HepG2 (cell line): Measurements from ENCODE around the gene ARFGAP3. TPM values are rescaled to one million over a fixed set of nuclear protein-coding genes. Genes with fewer than 3 reads are reported as not detected.

Source experiments
- GABPB1 ChIP-seq: IDR thresholded peaks from 2 replicates; pipeline ENCODE4 v1.6.1; 2016; ENCODE audit warnings: mild to moderate bottlenecking, missing genetic modification reagents, moderate library complexity, missing compliant biosample characterization
- GFI1 ChIP-seq: sonication (generic); formaldehyde crosslinking; IDR thresholded peaks from 2 replicates; pipeline ENCODE4 v1.5.0; 2020; ENCODE audit warnings: missing genetic modification reagents, mild to moderate bottlenecking, borderline replicate concordance
- MIXL1 ChIP-seq: IDR thresholded peaks from 2 replicates; pipeline ENCODE4 v1.6.1; 2016
- PHF5A ChIP-seq: IDR thresholded peaks from one replicate; pipeline ENCODE4 v1.6.1; 2018; ENCODE audit warnings: low read depth, missing genetic modification reagents; ENCODE audit not compliant: unreplicated experiment
- SIX1 ChIP-seq: sonication (generic); formaldehyde crosslinking; IDR thresholded peaks from 2 replicates; pipeline ENCODE4 v1.4.0; 2020; ENCODE audit warnings: missing genetic modification reagents, borderline replicate concordance
- SKI ChIP-seq: fragments of 450-650 bp; IDR thresholded peaks from one replicate; pipeline ENCODE4 v1.6.1; 2018; ENCODE audit warnings: mild to moderate bottlenecking; ENCODE audit not compliant: partially characterized antibody
- SMAD1 ChIP-seq: sonication (generic); formaldehyde crosslinking; IDR thresholded peaks from 2 replicates; pipeline ENCODE4 v1.4.0; 2020; ENCODE audit warnings: missing genetic modification reagents, low read depth, mild to moderate bottlenecking, borderline replicate concordance
- SRSF1 ChIP-seq: fragments of 200-400 bp; formaldehyde crosslinking; optimal IDR thresholded peaks from 2 replicates; pipeline ENCODE3; 2017; ENCODE audit warnings: mild to moderate bottlenecking, low read depth, low read length, moderate library complexity
- ZBTB7A ChIP-seq: sonication (generic); formaldehyde crosslinking; IDR thresholded peaks from 2 replicates; pipeline ENCODE4 v1.8.0; 2022; ENCODE audit warnings: mild to moderate bottlenecking, missing genetic modification reagents
- ZFY ChIP-seq: sonication (generic); formaldehyde crosslinking; IDR thresholded peaks from 2 replicates; pipeline ENCODE4 v1.4.0; 2020; ENCODE audit warnings: missing genetic modification reagents
- ZNF180 ChIP-seq: sonication (generic); formaldehyde crosslinking; IDR thresholded peaks from 2 replicates; pipeline ENCODE4 v1.4.0; 2020; ENCODE audit warnings: low read depth, missing genetic modification reagents, borderline replicate concordance
- ZNF367 ChIP-seq: sonication (generic); formaldehyde crosslinking; IDR thresholded peaks from 2 replicates; pipeline ENCODE4 v1.4.0; 2020; ENCODE audit warnings: missing genetic modification reagents, borderline replicate concordance
- ZNF441 ChIP-seq: sonication (generic); formaldehyde crosslinking; IDR thresholded peaks from 2 replicates; pipeline ENCODE4 v1.7.0; 2021; ENCODE audit warnings: missing genetic modification reagents, borderline replicate concordance
- ZNF547 ChIP-seq: sonication (generic); formaldehyde crosslinking; IDR thresholded peaks from 2 replicates; pipeline ENCODE4 v1.5.1; 2020; ENCODE audit warnings: mild to moderate bottlenecking, missing genetic modification reagents
- ZNF549 ChIP-seq: sonication (generic); formaldehyde crosslinking; IDR thresholded peaks from 2 replicates; pipeline ENCODE4 v1.5.0; 2020; ENCODE audit warnings: missing genetic modification reagents
- polyA plus RNA-seq, 8 experiments: library from polyadenylated mRNA; depleted of rRNA in 3 of 8; stranded (reverse) in 7 of 8; unstranded in 1 of 8; fragments of >200 nt; fragmentation: Illumina TruSeq in 4 of 8; extraction: Trizol in 4 of 8; gene quantifications; 2 replicates each; pipeline versions ENCODE4 v1.2.1 to v1.2.3, GENCODE V29; 2011 to 2016; ENCODE audit warnings: low read depth in 4 of 8, missing spikeins in 1 of 8, mixed read lengths in 1 of 8; ENCODE audit not compliant: insufficient read depth in 1 of 8
- total RNA-seq, 5 experiments: library from RNA; depleted of rRNA; stranded (reverse); fragments of >200 nt; fragmentation: Illumina TruSeq; extraction: Trizol; gene quantifications; 2 replicates each; pipeline ENCODE4 v1.2.3, GENCODE V29; 2016; ENCODE audit warnings: low read depth in 1 of 5
- TF ChIP-seq, protein P1 (sequence below): sonication (generic); formaldehyde crosslinking; IDR thresholded peaks from 2 replicates; pipeline ENCODE4 v1.4.0; 2020; ENCODE audit warnings: missing genetic modification reagents, borderline replicate concordance
- TF ChIP-seq, protein P2 (sequence below): sonication (generic); formaldehyde crosslinking; IDR thresholded peaks from 2 replicates; pipeline ENCODE4 v1.8.1; 2023; ENCODE audit warnings: mild to moderate bottlenecking, moderate library complexity, missing genetic modification reagents
- TF ChIP-seq, protein P3 (sequence below): sonication (generic); formaldehyde crosslinking; IDR thresholded peaks from 2 replicates; pipeline ENCODE4 v1.4.0; 2020; ENCODE audit warnings: mild to moderate bottlenecking, missing genetic modification reagents
- TF ChIP-seq, protein P4 (sequence below): sonication (generic); formaldehyde crosslinking; IDR thresholded peaks from 2 replicates; pipeline ENCODE4 v1.9.0; 2022; ENCODE audit warnings: low read depth, missing genetic modification reagents

The ARFGAP3 gene
- total and polyA plus RNA-seq, 2 of the 13 experiments (the other 11 are each of a cell fraction or from before 2014, with no cell fraction given) = 41.7 to 61.6 TPM

DNA sequence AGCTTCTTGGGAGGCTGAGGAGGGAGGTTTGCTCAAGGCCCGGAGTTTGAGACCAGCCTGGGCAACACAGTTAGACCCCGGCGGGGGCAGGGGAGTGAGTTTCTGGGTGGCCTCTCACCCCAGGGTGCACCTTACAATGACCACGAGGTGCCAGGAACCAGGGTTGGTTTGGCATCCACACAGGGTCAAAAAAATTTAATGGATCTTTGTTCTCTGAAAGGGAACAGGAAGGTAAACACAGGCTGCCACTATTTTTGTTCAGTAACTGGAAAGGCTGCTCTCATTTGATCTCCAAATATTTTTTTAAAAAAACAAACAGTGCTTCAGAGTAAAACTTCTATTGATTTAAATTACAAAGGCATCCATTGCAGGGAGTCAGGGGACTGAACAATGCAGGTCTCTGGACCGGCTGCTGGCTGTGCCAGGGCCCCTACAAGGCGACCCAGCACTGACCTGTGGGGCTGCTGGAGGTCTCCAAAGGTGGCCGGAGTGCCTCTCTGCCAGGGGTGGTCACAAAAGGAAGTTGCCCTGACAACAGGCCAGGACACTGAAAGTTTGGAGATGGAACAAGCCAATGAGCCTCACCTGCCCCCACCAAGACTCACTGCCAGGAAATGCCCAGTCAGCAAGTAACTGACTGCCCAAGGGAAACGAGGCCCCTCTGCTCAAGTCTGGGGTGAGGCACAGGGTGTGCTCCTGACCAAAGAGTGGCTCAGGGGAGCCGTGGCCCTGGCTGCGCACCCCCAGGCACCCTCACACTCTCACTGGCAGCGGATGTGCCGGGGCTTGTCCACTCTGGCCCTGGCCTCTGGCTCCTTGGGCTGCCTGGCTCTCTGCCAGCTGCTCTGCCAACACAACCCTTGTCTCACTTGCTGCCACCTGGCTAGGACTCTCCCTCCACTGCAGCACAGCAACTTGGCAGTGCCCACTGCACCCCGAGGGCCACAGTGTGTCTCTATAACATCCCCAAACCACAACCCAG, 51.8 kb downstream of the ARFGAP3 start (continued):
- TF ChIP-seq PHF5A (CRISPR knock-in tag) (peak; percentile 43), ZBTB7A (CRISPR knock-in tag) (no peak), ZNF367 (CRISPR knock-in tag) (no peak), SMAD1 (CRISPR knock-in tag) (no peak), GABPB1 (0 out of 2 replicates have a peak, but pooled peaks have one; percentile 38), ZNF547 (CRISPR knock-in tag) (no peak), SKI (no peak), ZNF549 (CRISPR knock-in tag) (no peak), GFI1 (CRISPR knock-in tag) (no peak; the same call in 1 of the 2 replicates), MIXL1 (CRISPR knock-in tag) (peak; percentile 61), ZNF180 (CRISPR knock-in tag) (no peak), ZNF441 (CRISPR knock-in tag) (no peak), SRSF1 (no peak), ZFY (CRISPR knock-in tag) (no peak), SIX1 (CRISPR knock-in tag) (peak; percentile 44; the same call in 1 of the 2 replicates)
- TF ChIP-seq, protein P1, sequence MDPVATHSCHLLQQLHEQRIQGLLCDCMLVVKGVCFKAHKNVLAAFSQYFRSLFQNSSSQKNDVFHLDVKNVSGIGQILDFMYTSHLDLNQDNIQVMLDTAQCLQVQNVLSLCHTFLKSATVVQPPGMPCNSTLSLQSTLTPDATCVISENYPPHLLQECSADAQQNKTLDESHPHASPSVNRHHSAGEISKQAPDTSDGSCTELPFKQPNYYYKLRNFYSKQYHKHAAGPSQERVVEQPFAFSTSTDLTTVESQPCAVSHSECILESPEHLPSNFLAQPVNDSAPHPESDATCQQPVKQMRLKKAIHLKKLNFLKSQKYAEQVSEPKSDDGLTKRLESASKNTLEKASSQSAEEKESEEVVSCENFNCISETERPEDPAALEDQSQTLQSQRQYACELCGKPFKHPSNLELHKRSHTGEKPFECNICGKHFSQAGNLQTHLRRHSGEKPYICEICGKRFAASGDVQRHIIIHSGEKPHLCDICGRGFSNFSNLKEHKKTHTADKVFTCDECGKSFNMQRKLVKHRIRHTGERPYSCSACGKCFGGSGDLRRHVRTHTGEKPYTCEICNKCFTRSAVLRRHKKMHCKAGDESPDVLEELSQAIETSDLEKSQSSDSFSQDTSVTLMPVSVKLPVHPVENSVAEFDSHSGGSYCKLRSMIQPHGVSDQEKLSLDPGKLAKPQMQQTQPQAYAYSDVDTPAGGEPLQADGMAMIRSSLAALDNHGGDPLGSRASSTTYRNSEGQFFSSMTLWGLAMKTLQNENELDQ (CRISPR knock-in tag) = no peak
- TF ChIP-seq, protein P2, sequence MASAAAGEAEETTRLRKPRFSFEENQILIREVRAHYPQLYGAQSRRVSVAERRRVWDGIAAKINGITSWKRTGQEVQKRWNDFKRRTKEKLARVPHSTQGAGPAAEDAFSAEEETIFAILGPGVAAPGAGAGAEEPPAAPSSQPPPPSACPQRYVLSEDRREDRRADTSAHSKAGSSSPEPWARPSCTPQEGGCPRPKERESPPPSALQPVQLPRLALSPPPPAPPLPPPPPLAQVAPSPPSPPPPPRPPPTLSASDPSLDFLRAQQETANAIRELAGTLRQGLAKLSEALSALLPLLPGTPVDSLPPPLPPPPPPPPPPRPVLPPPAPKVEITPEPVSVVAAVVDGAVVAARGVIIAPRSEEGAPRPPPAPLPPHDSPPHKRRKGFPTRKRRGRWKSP = no peak; the same call in 1 of the 2 replicates
- TF ChIP-seq, protein P3, sequence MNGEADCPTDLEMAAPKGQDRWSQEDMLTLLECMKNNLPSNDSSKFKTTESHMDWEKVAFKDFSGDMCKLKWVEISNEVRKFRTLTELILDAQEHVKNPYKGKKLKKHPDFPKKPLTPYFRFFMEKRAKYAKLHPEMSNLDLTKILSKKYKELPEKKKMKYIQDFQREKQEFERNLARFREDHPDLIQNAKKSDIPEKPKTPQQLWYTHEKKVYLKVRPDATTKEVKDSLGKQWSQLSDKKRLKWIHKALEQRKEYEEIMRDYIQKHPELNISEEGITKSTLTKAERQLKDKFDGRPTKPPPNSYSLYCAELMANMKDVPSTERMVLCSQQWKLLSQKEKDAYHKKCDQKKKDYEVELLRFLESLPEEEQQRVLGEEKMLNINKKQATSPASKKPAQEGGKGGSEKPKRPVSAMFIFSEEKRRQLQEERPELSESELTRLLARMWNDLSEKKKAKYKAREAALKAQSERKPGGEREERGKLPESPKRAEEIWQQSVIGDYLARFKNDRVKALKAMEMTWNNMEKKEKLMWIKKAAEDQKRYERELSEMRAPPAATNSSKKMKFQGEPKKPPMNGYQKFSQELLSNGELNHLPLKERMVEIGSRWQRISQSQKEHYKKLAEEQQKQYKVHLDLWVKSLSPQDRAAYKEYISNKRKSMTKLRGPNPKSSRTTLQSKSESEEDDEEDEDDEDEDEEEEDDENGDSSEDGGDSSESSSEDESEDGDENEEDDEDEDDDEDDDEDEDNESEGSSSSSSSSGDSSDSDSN (CRISPR knock-in tag) = peak; percentile 58
- TF ChIP-seq, protein P4, sequence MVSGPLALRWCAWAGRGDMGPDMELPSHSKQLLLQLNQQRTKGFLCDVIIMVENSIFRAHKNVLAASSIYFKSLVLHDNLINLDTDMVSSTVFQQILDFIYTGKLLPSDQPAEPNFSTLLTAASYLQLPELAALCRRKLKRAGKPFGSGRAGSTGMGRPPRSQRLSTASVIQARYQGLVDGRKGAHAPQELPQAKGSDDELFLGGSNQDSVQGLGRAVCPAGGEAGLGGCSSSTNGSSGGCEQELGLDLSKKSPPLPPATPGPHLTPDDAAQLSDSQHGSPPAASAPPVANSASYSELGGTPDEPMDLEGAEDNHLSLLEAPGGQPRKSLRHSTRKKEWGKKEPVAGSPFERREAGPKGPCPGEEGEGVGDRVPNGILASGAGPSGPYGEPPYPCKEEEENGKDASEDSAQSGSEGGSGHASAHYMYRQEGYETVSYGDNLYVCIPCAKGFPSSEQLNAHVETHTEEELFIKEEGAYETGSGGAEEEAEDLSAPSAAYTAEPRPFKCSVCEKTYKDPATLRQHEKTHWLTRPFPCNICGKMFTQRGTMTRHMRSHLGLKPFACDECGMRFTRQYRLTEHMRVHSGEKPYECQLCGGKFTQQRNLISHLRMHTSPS (CRISPR knock-in tag) = peak; percentile 94
